GM12891 (cell line): Measurements from ENCODE around the gene CASP4.

Source experiments
- PAX5 ChIP-seq: IDR thresholded peaks from 2 replicates; pipeline ENCODE4 v1.6.1; 2011; ENCODE audit warnings: low read length, moderate library complexity, mild to moderate bottlenecking; ENCODE audit not compliant: insufficient read depth, severe bottlenecking
- POLR2A ChIP-seq: IDR thresholded peaks from 2 replicates; pipeline ENCODE4 v1.6.1; 2011; ENCODE audit warnings: low read depth, low read length, control low read depth
- POLR2AphosphoS5 ChIP-seq: IDR thresholded peaks from 2 replicates; pipeline ENCODE4 v1.6.1; 2011; ENCODE audit warnings: low read depth, low read length, control low read depth
- TAF1 ChIP-seq: IDR thresholded peaks from 2 replicates; pipeline ENCODE4 v1.6.1; 2011; ENCODE audit warnings: low read depth, low read length, control low read depth

DNA sequence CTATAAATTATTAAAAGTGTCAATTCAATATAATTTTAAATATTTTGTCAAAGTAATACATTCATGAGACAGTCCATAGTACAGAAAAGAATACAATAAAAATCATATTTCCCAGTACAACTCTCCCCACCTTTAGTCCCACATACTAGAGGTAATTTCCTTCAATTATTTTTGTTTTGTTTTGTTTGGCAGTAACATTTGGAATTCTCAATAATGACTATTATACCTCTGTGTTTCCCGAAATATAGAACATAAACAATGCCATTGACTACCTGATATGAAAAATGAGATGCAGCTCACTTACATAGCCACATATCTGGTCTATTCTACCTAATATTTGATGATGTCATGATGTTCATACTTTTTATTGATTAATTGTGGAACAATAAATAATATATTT is 24.4 kb upstream of the CASP4 start:
- no peak for TF ChIP-seq POLR2A
- no peak for TF ChIP-seq POLR2AphosphoS5
- TF ChIP-seq TAF1: no peak
- no peak for TF ChIP-seq PAX5
